Spleen (tissue), 7 donors: ENCODE data around the gene ZNF536.

ENCODE experiments used
- CTCF ChIP-seq, 11 experiments: fragments of 200-600 bp in 7 of 11; fragments of 450-650 bp in 4 of 11; sonication (generic) in 4 of 11; IDR thresholded peaks in 8 of 11; conservative IDR thresholded peaks in 3 of 11; 1 replicate in 7 of 11; 2 replicates in 4 of 11; pipeline versions ENCODE4 v1.4.0 to v1.8.0; 2016 to 2021; ENCODE audit warnings: antibody characterized with exemption in 11 of 11, inconsistent platforms in 4 of 11, mild to moderate bottlenecking in 1 of 11
- POLR2AphosphoS5 ChIP-seq, 3 donors: sonication (generic); formaldehyde crosslinking; IDR thresholded peaks; one replicate each; pipeline ENCODE4 v1.5.1; 2017; ENCODE audit warnings: antibody characterized with exemption in 3 of 3
- donor health status: DM: no; HTN: no; CAD: no; lungs with moderate emphysema.
- donor health status: DM: no; HTN: no; CAD: no.
- donor health status: DM: no; HTN: no; CAD: no.

- TF ChIP-seq POLR2AphosphoS5 (IDR thresholded peaks at IDR 0.05) (no peak), CTCF (IDR thresholded peaks at IDR 0.05 in 8 of 11, conservative IDR thresholded peaks at IDR 0.05 in 3 of 11) (no peak)
Observed at GRCh38 chr19:30452931-30453330, 80.7 kb downstream of the ZNF536 start.
